Measurements from ENCODE around the gene IL6ST. TPM values are rescaled to one million over a fixed set of nuclear protein-coding genes. Genes with fewer than 3 reads are reported as not detected.
A peak's percentile ranks its signal among the peaks of the same experiment; 100 is the strongest.
"Not testable (repeated sequence)": the region's sequence is repeated elsewhere in the genome, so short reads cannot be mapped to it uniquely, and the experiment has no call there.

IL6ST gene
- total RNA-seq, 1 donor from 2014 or later = 65.1 TPM

DNA sequence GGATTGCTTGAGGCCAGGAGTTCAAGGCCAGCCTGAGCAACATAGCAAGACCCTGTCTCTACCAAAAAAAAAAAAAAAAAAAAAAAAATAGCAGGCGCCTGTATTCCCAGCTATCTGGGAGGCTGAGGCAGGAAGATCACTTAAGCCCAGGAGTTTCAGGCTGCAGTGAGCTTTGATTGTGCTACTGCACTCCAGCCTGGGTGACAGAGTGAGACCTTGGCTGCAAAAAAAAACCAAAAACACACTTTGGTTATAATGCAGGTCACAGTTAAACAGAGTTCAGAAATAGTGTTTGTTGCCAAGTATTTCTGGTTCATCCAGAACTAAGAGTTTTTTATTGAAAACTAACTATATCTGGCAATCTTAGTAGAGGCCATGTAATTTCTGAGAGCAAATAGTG lies 24.1 kb upstream of the IL6ST start:
- H3K4me3 Mint-ChIP-seq = no peak overlapping the region
- H3K36me3 Mint-ChIP-seq (ENCODE audit: low read depth) = peaks cover 8% of the 10 kb centered on the region
- H3K27me3 Mint-ChIP-seq = peaks cover 9% of the 10 kb centered on the region
- no peak overlapping the region for H3K27ac Mint-ChIP-seq
- DNase-seq = no peak
- intact Hi-C loops (cut with micrococcal nuclease) = loop anchor here (1.0 kb wide), 1 partner anchor 8 kb away; no protein-coding TSS in a partner anchor
- peaks cover 16% of the 10 kb centered on the region for H3K4me1 Mint-ChIP-seq
- H3K9me3 Mint-ChIP-seq = peaks cover 8% of the 10 kb centered on the region

- not testable (repeated sequence) for H3K9me3 Mint-ChIP-seq; H3K4me3 Mint-ChIP-seq; H3K27ac Mint-ChIP-seq; H3K27me3 Mint-ChIP-seq; H3K36me3 Mint-ChIP-seq (ENCODE audit: low read depth); DNase-seq
- intact Hi-C loops (cut with micrococcal nuclease) = loop anchor here (5.0 kb wide), 2 partner anchors 43 to 313 kb away; no protein-coding TSS in a partner anchor
- peaks cover 35% of the 10 kb centered on the region for H3K4me1 Mint-ChIP-seq
These were observed 19.9 kb upstream of the IL6ST start for GRCh38 chr5:56014701-56015100.

- H3K27me3 Mint-ChIP-seq; H3K36me3 Mint-ChIP-seq (ENCODE audit: low read depth); H3K27ac Mint-ChIP-seq; H3K4me3 Mint-ChIP-seq; DNase-seq; H3K9me3 Mint-ChIP-seq: not testable (repeated sequence)
- intact Hi-C loops (cut with micrococcal nuclease) = loop anchor here (2.0 to 5.0 kb wide), 3 partner anchors 43 to 313 kb away; no protein-coding TSS in a partner anchor
- peaks cover 28% of the 10 kb centered on the region for H3K4me1 Mint-ChIP-seq
These were observed 19.2 kb upstream of the IL6ST start for GRCh38 chr5:56013939-56014338.

DNA sequence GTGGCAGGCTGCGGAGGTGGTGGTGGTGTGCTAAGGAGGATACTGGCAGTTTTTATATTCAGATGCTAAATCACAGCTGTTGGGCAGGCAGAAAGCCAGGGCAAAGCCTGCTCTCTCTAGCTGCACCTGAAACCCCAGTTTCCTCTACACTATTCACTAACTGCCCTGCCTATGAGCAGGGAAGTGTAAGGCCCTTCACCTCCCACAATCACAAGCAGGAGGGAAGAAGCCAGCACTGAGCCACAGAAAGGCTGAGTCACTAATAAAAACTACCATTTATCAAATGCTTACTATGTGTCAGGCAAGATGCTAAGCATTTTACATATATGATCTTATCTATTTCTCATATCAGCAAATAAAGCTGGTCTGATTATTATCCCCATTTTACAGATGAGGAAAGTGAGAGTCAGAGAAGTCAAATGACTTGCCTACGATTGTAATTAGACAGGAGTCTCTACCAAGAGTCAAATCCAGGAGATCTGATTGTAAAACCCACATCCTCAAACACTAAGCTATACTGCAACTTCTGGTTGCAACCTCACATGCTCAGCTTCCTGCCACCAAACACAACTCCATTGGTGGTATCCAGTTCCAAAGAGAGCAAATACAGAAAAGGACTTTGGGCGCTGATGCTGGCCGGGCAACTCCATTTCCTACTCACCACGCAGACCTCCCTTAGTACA lies 17.7 kb upstream of the IL6ST start:
- Mint-ChIP-seq H3K4me3 (peak overlapping the region; percentile 47), H3K9me3 (peaks cover 8% of the 10 kb centered on the region), H3K27me3 (no peaks in the 10 kb centered on the region), H3K36me3 (ENCODE audit: low read depth) (peaks cover 5% of the 10 kb centered on the region), H3K27ac (peak overlapping the region; percentile 47), H3K4me1 (peaks cover 28% of the 10 kb centered on the region)
- peak; percentile 84 for DNase-seq
- intact Hi-C loops (cut with micrococcal nuclease) = loop anchor here (1.0 to 5.0 kb wide), 6 partner anchors 14 to 315 kb away; no protein-coding TSS in a partner anchor

DNA sequence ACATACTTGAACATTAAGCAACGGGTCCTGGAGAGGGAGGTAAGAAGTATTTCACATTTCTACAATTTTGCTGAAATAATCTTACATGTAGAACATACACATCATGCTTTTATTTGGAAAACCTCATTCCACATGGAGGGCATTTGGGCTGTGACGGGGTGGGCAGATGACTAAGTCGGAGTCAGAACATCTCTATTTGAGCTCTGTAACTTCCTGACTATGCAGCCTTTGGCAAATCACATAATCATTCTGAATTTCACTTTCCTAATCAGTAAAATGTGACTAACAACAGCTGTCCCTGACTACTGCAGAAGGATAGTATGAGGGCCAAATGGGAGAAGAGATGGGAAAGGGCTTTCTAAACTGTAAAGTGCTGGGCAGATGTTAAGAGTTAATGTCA lies 17.1 kb upstream of the IL6ST start:
- intact Hi-C loops (cut with micrococcal nuclease) = loop anchor here (1.0 to 5.0 kb wide), 7 partner anchors 7 to 315 kb away; no protein-coding TSS in a partner anchor
- DNase-seq = peak; percentile 61
- H3K36me3 Mint-ChIP-seq (ENCODE audit: low read depth) = peaks cover 5% of the 10 kb centered on the region
- peaks cover 8% of the 10 kb centered on the region for H3K9me3 Mint-ChIP-seq
- H3K4me1 Mint-ChIP-seq = peaks cover 29% of the 10 kb centered on the region
- H3K4me3 Mint-ChIP-seq = peak overlapping the region; percentile 47
- H3K27me3 Mint-ChIP-seq = no peaks in the 10 kb centered on the region
- peak overlapping the region; percentile 47 for H3K27ac Mint-ChIP-seq

GRCh38 chr5:56010431-56010830 lies 15.7 kb upstream of the IL6ST start:
- no peak overlapping the region for H3K4me3 Mint-ChIP-seq
- intact Hi-C loops (cut with micrococcal nuclease) = loop anchor here (5.0 kb wide), 2 partner anchors 47 to 317 kb away; no protein-coding TSS in a partner anchor

DNA sequence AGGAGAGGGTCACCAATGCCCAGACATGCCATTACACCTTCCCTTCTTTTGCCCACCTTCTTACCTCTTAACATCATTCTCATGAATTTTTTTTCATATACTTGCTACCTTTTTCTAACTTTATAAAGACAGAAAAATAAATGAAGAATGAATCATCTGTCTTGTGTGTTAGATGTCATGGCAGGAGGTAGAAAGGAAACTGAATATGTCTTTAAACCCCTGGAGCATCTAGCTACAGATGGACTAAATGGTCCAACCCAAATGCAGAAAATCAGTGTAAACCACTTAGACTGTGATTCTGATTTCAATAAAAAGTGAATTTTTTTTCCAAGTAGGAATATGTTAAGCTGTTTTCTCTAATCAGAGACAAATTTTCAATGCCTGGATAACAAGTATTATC lies 11.8 kb upstream of the IL6ST start:
- DNase-seq = no peak
- intact Hi-C loops (cut with micrococcal nuclease) = no loop called here
- H3K4me1 Mint-ChIP-seq = peaks cover 21% of the 10 kb centered on the region
- H3K27me3 Mint-ChIP-seq = peaks cover 2% of the 10 kb centered on the region
- peaks cover 2% of the 10 kb centered on the region for H3K36me3 Mint-ChIP-seq (ENCODE audit: low read depth)
- peaks cover 7% of the 10 kb centered on the region for H3K9me3 Mint-ChIP-seq
- no peak overlapping the region for H3K4me3 Mint-ChIP-seq
- H3K27ac Mint-ChIP-seq = no peak overlapping the region

More at GRCh38 chr5:56010431-56010830, 15.7 kb upstream of the IL6ST start:
- Mint-ChIP-seq H3K9me3 (no peaks in the 10 kb centered on the region), H3K36me3 (ENCODE audit: low read depth) (no peaks in the 10 kb centered on the region), H3K27ac (no peak overlapping the region), H3K27me3 (no peaks in the 10 kb centered on the region), H3K4me1 (peaks cover 36% of the 10 kb centered on the region)
- DNase-seq = no peak

- Mint-ChIP-seq H3K27me3 (peaks cover 2% of the 10 kb centered on the region), H3K9me3 (peaks cover 7% of the 10 kb centered on the region), H3K4me1 (peaks cover 16% of the 10 kb centered on the region), H3K27ac (no peak overlapping the region), H3K4me3 (no peak overlapping the region), H3K36me3 (ENCODE audit: low read depth) (peaks cover 2% of the 10 kb centered on the region)
- no peak for DNase-seq
- intact Hi-C loops (cut with micrococcal nuclease) = no loop called here
These were observed 11.3 kb upstream of the IL6ST start for GRCh38 chr5:56006094-56006493.

- intact Hi-C loops (cut with micrococcal nuclease) = no loop called here
- Mint-ChIP-seq H3K27ac (no peak overlapping the region), H3K4me1 (peaks cover 13% of the 10 kb centered on the region), H3K27me3 (peaks cover 2% of the 10 kb centered on the region), H3K4me3 (no peak overlapping the region), H3K9me3 (peaks cover 7% of the 10 kb centered on the region), H3K36me3 (ENCODE audit: low read depth) (peaks cover 2% of the 10 kb centered on the region)
- no peak for DNase-seq
These were observed 10.1 kb upstream of the IL6ST start for GRCh38 chr5:56004874-56005273.

DNA sequence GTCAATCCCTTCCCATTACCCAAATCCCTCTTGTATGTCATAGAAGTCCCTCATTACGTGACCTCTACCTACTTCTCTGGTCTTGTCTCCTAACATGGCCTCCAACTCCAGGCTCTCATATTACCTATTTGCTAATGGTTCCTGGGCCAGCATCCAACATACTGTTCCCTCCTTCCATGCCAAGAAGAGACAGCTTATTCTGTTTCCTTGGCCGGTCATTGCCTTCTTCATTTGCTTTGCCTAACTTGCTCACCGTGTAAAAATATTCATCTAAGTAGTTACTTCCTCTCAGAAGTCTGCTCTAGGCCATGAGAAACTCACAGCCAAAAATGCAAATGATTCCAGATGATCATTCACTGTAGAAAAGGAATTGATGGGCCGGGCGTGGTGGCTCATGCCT lies 8.9 kb upstream of the IL6ST start:
- intact Hi-C loops (cut with micrococcal nuclease) = no loop called here
- no peak overlapping the region for H3K4me3 Mint-ChIP-seq
- no peak overlapping the region for H3K27ac Mint-ChIP-seq
- H3K9me3 Mint-ChIP-seq = peaks cover 7% of the 10 kb centered on the region
- no peak for DNase-seq
- peaks cover 2% of the 10 kb centered on the region for H3K27me3 Mint-ChIP-seq
- peaks cover 13% of the 10 kb centered on the region for H3K4me1 Mint-ChIP-seq
- H3K36me3 Mint-ChIP-seq (ENCODE audit: low read depth) = peaks cover 2% of the 10 kb centered on the region

DNA sequence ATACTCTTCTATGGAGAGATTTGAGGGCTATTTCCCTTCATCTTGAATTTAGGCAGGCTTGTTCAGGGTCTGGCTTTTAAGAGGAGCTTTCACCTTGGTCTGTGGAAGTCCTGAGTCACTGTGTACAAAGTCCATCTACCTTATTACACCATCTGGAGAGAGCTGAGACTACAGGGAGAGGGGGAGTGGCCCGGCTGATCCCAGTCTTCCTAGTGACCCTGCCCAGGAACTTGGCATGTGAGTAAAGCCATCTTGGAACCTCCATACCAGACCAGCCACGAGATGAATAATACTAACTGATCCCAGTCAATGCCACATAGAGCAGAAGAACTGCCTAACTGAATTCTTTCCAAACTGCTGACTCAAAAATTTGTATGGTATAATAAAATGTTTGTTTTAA lies 8.4 kb upstream of the IL6ST start:
- H3K27ac Mint-ChIP-seq = no peak overlapping the region
- intact Hi-C loops (cut with micrococcal nuclease) = no loop called here
- peaks cover 2% of the 10 kb centered on the region for H3K27me3 Mint-ChIP-seq

GRCh38 chr5:56002303-56002702 lies 7.5 kb upstream of the IL6ST start:
- Mint-ChIP-seq H3K4me3 (no peak overlapping the region), H3K36me3 (ENCODE audit: low read depth) (peaks cover 2% of the 10 kb centered on the region), H3K27me3 (peaks cover 2% of the 10 kb centered on the region), H3K27ac (no peak overlapping the region), H3K9me3 (peaks cover 7% of the 10 kb centered on the region), H3K4me1 (peaks cover 20% of the 10 kb centered on the region)
- intact Hi-C loops (cut with micrococcal nuclease) = no loop called here
- no peak for DNase-seq

More for the DNA sequence above, 8.4 kb upstream of the IL6ST start:
- DNase-seq = no peak
- H3K4me3 Mint-ChIP-seq = no peak overlapping the region
- H3K9me3 Mint-ChIP-seq = peaks cover 7% of the 10 kb centered on the region
- H3K4me1 Mint-ChIP-seq = peaks cover 15% of the 10 kb centered on the region
- peaks cover 2% of the 10 kb centered on the region for H3K36me3 Mint-ChIP-seq (ENCODE audit: low read depth)

GRCh38 chr5:56000221-56000620 lies 5.5 kb upstream of the IL6ST start:
- intact Hi-C loops (cut with micrococcal nuclease); H3K9me3 Mint-ChIP-seq; H3K36me3 Mint-ChIP-seq (ENCODE audit: low read depth); DNase-seq; H3K4me3 Mint-ChIP-seq; H3K27me3 Mint-ChIP-seq; H3K27ac Mint-ChIP-seq: not testable (repeated sequence)
- peaks cover 22% of the 10 kb centered on the region for H3K4me1 Mint-ChIP-seq

DNA sequence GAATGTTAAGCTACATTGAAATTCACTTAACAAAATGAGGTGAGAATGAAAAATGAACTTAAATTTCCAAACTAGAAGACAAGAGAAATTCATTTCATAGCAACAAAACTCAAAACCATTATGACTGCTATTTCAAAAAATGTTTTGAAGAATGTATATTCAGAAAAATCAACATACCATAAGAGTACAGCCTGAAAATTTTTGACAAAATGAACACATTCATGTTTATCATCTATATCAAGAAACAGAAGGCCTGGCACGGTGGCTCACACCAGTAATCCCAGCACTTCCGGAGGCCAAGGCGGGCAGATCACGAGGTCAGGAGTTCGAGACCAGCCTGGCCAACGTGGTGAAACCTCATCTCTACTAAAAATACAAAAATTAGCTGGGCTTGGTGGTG lies 4.2 kb upstream of the IL6ST start:
- Mint-ChIP-seq H3K4me1 (peaks cover 21% of the 10 kb centered on the region), H3K27ac (no peak overlapping the region), H3K27me3 (no peaks in the 10 kb centered on the region), H3K9me3 (peaks cover 7% of the 10 kb centered on the region), H3K36me3 (ENCODE audit: low read depth) (peaks cover 5% of the 10 kb centered on the region), H3K4me3 (no peak overlapping the region)
- intact Hi-C loops (cut with micrococcal nuclease) = loop anchor here (10.0 kb wide), 2 partner anchors 96 to 1176 kb away; partner anchors contain the start of gene GPBP1
- DNase-seq = no peak

Data from activated CD4-positive, alpha-beta T cell treated with anti-CD3 and anti-CD28 coated beads, Interleukin-2, amount 10 ng/mL, durations not matched to agents 24 days and 14 days (primary cell).